B cell (primary cell): ENCODE measurements around the gene PIGH.

Source experiments
- EZH2 ChIP-seq: IDR thresholded peaks from 2 replicates; pipeline ENCODE4 v1.6.1; 2012; ENCODE audit warnings: borderline replicate concordance, low read depth, mild to moderate bottlenecking, moderate library complexity, low read length; ENCODE audit not compliant: insufficient read depth, poor library complexity, severe bottlenecking
- TF ChIP-seq, protein P1 (sequence below): fragments of 200-600 bp; IDR thresholded peaks from one replicate; pipeline ENCODE4 v1.8.0; 2022; ENCODE audit warnings: antibody characterized with exemption, mild to moderate bottlenecking

DNA sequence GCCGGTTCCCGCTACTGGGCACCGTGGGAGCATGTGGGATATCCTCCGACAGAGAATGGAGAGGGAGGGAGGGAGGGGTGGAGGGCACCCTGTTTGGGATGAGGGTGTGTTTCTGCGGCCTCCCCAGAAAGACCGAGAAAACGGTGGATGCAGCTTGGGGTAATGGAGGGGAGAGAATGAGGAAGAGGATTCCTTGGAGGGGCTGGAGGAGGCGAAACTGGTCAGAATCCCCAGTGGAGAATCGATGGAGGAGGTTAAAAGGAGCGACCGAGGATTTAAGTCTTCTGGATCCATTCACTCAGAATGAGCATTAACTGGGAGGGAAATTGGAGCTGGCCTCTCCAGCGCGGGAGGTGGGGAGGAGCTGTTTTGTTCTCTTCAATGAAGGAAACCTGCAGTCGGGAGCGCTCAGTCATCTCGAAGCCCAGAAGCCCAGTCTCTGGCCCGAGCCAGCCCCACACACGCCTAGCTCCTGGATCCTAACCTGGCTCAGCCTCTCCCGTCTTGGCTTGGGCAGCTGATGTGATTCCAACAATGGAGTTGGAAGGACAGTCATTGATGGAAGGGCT lies 20.2 kb upstream of the PIGH start:
- TF ChIP-seq, protein P1, sequence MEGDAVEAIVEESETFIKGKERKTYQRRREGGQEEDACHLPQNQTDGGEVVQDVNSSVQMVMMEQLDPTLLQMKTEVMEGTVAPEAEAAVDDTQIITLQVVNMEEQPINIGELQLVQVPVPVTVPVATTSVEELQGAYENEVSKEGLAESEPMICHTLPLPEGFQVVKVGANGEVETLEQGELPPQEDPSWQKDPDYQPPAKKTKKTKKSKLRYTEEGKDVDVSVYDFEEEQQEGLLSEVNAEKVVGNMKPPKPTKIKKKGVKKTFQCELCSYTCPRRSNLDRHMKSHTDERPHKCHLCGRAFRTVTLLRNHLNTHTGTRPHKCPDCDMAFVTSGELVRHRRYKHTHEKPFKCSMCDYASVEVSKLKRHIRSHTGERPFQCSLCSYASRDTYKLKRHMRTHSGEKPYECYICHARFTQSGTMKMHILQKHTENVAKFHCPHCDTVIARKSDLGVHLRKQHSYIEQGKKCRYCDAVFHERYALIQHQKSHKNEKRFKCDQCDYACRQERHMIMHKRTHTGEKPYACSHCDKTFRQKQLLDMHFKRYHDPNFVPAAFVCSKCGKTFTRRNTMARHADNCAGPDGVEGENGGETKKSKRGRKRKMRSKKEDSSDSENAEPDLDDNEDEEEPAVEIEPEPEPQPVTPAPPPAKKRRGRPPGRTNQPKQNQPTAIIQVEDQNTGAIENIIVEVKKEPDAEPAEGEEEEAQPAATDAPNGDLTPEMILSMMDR = no peak
- no peak for TF ChIP-seq EZH2
